Ascending aorta (tissue), 2 donors: ENCODE results near the gene B4GALT5. TPM values are rescaled to one million over a fixed set of nuclear protein-coding genes. Genes with fewer than 3 reads are reported as not detected.

Source experiments
- DNase-seq, 2 donors: peaks; one replicate each; pipeline ENCODE4 v3.0.0-alpha.2; 2019; ENCODE audit warnings: low spot score in 2 of 2
- H3K27ac ChIP-seq, 2 donors: fragments of 200-600 bp; sonication (generic); one replicate each; pipeline ENCODE4 v1.5.1; 2016 to 2017; ENCODE audit warnings: mild to moderate bottlenecking in 1 of 2
- H3K27me3 ChIP-seq: fragments of 200-600 bp; sonication (generic); one replicate; pipeline ENCODE4 v1.5.1; 2017
- H3K36me3 ChIP-seq, 2 donors: fragments of 200-600 bp; sonication (generic); one replicate each; pipeline ENCODE4 v1.5.1; 2016
- H3K4me1 ChIP-seq, 2 donors: fragments of 200-600 bp; sonication (generic); one replicate each; pipeline ENCODE4 v1.5.1; 2016 to 2017; ENCODE audit warnings: mild to moderate bottlenecking in 1 of 2
- H3K4me3 ChIP-seq, 2 donors: fragments of 200-600 bp; sonication (generic); one replicate each; pipeline ENCODE4 v1.5.1; 2016 to 2017; ENCODE audit warnings: mild to moderate bottlenecking in 1 of 2
- H3K9me3 ChIP-seq, 2 donors: fragments of 200-600 bp; sonication (generic); one replicate each; pipeline ENCODE4 v1.5.1; 2016
- CTCF ChIP-seq, 3 experiments: fragments of 200-600 bp in 2 of 3; fragments of 450-650 bp in 1 of 3; sonication (generic) in 2 of 3; IDR thresholded peaks; one replicate each; pipeline ENCODE4 v1.5.1; 2016 to 2019; ENCODE audit warnings: antibody characterized with exemption in 3 of 3, mild to moderate bottlenecking in 1 of 3, moderate library complexity in 1 of 3
- intact Hi-C: fragments of 100-400 bp; cut with DNase I; formaldehyde crosslinking; loops from one replicate; pipeline ENCODE4 v1.15.1; 2023
- total RNA-seq: library from RNA; depleted of rRNA; stranded (reverse); fragments of >200 nt; gene quantifications from one replicate; pipeline ENCODE4 v1.1.0, GENCODE V29; 2016

B4GALT5 gene
- total RNA-seq, 1 donor from 2014 or later = 15.0 TPM

DNA sequence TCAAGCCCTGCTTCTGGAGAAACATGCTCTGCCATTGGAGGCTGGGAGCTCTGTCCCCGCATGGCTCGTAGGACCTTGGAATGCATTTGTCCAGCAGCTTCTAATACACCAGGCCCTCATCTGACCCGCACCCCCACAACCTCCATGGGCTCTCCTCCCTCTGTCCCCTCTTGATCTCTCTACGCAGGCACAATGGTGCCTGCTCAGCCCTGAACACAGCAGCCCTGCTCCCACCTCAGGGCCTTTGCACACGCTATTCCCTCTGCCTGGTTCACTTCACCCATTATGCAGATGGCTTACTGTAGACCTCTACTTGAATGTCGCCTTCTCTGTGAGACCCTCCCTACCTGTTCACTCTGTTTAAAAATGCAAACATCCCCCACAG is 118.8 kb downstream of the B4GALT5 start:
- Histone ChIP-seq H3K4me3 (no peak overlapping the region), H3K9me3 (no peaks in the 10 kb centered on the region), H3K4me1 (peaks cover 10 to 41% of the 10 kb centered on the region in 2 donors), H3K27me3 (no peaks in the 10 kb centered on the region), H3K27ac (peak overlapping the region; percentile 97 to 100), H3K36me3 (no peaks in the 10 kb centered on the region)
- DNase-seq = no peak
- no peak for TF ChIP-seq CTCF (IDR thresholded peaks at IDR 0.05)
- intact Hi-C loops = loop anchor here (5.0 kb wide), 1 partner anchor 38 kb away; no protein-coding TSS in a partner anchor

GRCh38 chr20:49594143-49594930 is 119.3 kb downstream of the B4GALT5 start:
- peak in 1 of 2 donors; percentile 87 for DNase-seq

DNA sequence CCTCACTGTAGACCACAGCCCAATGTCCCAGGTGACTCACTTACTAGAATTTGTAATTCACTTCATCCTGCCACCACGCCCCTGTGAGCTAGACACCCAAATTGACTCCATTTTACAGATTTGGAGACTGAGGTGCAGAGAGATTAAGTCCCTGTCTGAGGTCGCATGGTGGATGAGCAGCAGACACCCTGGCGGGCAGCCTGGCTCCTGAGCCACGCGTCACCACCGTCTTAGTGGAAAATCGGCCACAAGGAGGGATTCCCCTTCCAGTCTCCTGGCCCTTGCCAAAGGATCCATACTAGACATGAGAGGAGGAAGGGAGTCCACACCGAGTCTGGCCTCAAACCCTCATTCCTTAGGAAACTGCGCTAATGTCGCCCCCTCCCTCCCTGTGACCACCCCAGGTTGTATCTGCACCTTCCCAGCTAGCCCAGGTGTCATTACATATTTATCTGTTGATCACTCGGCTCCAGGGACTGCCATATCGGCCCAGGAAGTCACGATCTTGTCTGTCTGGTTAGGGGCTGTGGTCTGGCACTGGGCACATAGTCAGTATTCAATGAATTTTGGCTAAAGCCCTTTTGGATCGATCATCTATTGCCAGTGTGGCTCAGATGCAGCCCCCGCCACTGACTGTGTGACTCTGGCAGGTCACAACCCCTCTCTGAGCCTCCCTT is 120.1 kb downstream of the B4GALT5 start:
- Histone ChIP-seq H3K9me3 (no peaks in the 10 kb centered on the region), H3K27me3 (no peaks in the 10 kb centered on the region), H3K4me3 (no peak overlapping the region), H3K27ac (peak overlapping the region; percentile 97 to 100), H3K4me1 (peaks cover 10 to 54% of the 10 kb centered on the region in 2 donors), H3K36me3 (no peaks in the 10 kb centered on the region)
- TF ChIP-seq CTCF (IDR thresholded peaks at IDR 0.05) = no peak
- no peak for DNase-seq
- intact Hi-C loops = loop anchor here (5.0 kb wide), 1 partner anchor 36 kb away; no protein-coding TSS in a partner anchor

More at GRCh38 chr20:49594143-49594930, 119.3 kb downstream of the B4GALT5 start:
- H3K4me3 ChIP-seq = no peak overlapping the region
- no peak for TF ChIP-seq CTCF (IDR thresholded peaks at IDR 0.05)
- no peaks in the 10 kb centered on the region for H3K27me3 ChIP-seq
- intact Hi-C loops = loop anchor here (5.0 kb wide), 1 partner anchor 37 kb away; no protein-coding TSS in a partner anchor
- H3K36me3 ChIP-seq = no peaks in the 10 kb centered on the region
- peaks cover 10 to 46% of the 10 kb centered on the region in 2 donors for H3K4me1 ChIP-seq
- H3K9me3 ChIP-seq = no peaks in the 10 kb centered on the region
- peak overlapping the region; percentile 97 to 100 for H3K27ac ChIP-seq

DNA sequence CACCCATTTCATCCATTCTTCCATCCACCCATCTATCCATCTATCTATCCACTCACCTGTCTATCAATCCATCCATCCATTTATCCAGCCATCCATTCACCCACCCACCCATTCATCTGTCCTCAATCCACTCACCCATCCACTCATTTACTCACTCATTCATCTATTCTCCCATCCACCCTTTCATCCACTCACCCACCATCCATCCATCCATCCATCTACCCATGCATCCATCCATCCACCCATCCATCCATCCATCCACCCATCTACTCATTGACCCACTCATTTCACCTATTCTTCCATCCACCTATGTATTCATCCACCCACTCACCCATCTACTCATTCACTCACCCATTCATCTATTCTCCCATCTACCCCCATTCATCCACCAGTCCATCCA is 121.6 kb downstream of the B4GALT5 start:
- intact Hi-C loops = loop anchor here (5.0 kb wide), 1 partner anchor 35 kb away; no protein-coding TSS in a partner anchor
- no peak for DNase-seq
- H3K27me3 ChIP-seq = no peaks in the 10 kb centered on the region
- no peaks in the 10 kb centered on the region for H3K9me3 ChIP-seq
- H3K4me1 ChIP-seq = peaks cover 13 to 65% of the 10 kb centered on the region in 2 donors
- H3K4me3 ChIP-seq = no peak overlapping the region
- no peak for TF ChIP-seq CTCF (IDR thresholded peaks at IDR 0.05)
- no peaks in the 10 kb centered on the region for H3K36me3 ChIP-seq
- peak overlapping the region; percentile 97 to 100 for H3K27ac ChIP-seq

DNA sequence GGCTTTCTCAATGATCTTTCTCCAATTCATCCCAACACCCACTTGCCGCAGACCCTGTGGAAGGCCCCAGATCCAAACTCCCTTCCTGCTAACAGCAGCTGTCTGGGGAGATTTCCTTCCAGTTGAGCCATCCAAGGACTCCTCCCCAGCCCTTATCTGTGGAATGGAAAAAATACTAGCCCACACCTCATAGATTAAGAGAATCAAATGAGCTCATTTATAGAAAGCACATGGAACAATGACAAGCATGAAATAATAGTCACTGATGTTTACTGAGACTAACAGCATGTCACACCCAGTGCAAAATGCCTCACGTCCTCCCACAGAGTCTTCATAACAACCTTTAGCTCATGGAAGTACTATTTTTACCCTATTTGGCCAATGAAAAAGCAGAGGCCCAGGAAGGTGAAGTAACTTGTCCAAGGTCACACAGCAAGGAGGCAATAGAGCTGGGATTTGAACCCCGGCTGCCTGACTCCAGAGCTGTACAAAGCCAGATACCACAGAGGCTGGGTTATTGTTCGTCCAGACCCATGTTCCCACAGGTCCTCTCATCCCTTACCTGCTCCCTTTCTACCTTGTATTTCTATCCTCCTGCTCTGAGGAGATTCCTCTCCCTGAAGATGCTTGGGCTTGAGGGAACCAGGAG is 122.3 kb downstream of the B4GALT5 start:
- Histone ChIP-seq H3K9me3 (no peaks in the 10 kb centered on the region), H3K4me3 (no peak overlapping the region), H3K4me1 (peaks cover 14 to 70% of the 10 kb centered on the region in 2 donors), H3K27me3 (no peaks in the 10 kb centered on the region), H3K36me3 (no peaks in the 10 kb centered on the region), H3K27ac (peak overlapping the region; percentile 97 to 100)
- DNase-seq = no peak
- no peak for TF ChIP-seq CTCF (IDR thresholded peaks at IDR 0.05)
- intact Hi-C loops = loop anchor here (5.0 kb wide), 1 partner anchor 34 kb away; no protein-coding TSS in a partner anchor
